ENCODE data around the gene GRK4.

Gene GRK4

DNA sequence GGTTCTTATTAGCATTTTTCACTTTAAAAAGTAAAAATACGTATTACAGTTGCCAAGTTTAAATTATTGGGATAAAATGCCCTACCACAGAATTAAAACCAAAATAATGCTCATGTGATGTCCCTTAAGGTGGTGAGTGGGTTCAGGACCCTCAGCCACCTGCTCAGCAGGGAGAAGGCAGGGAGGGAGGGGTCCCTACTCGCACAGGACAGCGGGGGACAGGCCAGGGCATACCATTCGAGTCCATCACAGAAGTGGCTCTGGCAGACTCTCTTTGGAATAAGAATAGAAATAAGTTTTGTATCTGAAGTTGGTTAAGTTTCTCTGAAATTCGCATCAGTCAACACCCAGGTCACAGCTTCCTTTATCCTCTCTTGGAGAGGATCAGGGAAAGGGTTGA, 37.9 kb upstream of the GRK4 start:
- Histone ChIP-seq H3K27ac (ENCODE audit: low read length) (no peak overlapping the region), H3K27me3 (ENCODE audit: low read depth, low read length) (no peaks in the 10 kb centered on the region), H3K36me3 (ENCODE audit: control insufficient read depth in 1 of 2, insufficient read depth in 2 of 2, low read length in 2 of 2) (peaks cover 40 to 73% of the 10 kb centered on the region in 2 donors), H3K4me3 (ENCODE audit: low read depth in 1 of 2, low read length in 2 of 2) (no peak overlapping the region), H3K4me1 (ENCODE audit: control insufficient read depth in 1 of 2, insufficient read depth in 2 of 2, low read length in 2 of 2) (peaks cover 0 to under 1% of the 10 kb centered on the region in 2 donors), H3K9me3 (ENCODE audit: control insufficient read depth in 1 of 2, low read length in 2 of 2) (no peaks in the 10 kb centered on the region)

DNA sequence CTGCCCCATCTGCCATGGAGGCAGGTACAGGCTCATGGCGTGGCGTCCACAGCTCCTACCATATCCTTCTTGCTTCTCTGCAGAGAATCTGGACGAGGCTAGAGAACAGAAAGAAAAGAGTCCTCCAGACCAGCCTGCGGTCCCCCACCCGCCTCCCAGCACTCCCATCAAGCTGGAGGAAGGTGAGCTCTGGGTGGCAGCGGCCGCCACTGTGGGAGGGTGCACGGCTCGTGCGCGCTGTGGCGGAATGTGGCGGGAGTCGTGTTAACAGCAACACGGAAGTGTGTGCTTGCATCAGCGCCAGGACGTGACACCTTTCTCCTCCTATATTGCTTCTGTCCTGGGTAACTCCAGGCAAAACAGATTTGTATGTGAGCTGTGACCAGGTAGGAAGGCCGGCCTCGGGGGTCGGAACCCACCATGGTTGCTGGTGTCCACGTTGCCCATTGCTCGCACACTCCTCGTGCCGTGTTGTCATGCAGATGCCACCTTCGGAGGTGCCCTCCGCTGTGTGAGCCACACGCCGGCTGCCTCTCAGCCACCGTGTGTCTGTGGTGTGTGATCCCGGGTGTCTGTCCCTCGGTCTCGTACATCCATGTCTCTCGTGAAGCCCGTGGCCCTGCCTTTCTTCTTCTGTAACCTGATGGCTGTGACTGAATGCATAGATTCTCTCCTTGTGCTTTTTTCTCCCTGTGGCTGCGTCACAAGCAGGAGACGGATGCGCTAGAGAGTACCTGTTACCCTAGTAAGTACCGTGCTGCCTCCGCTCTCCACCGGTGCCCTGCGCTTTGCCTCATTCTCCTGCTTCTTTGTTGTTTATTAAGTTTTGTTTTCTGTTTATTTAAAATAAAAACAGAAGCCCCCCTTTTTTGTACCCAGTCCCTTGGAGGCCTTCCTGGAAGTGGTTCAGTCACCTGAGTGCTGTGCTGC, 37.2 kb upstream of the GRK4 start:
- H3K9me3 ChIP-seq (ENCODE audit: control insufficient read depth in 1 of 2, low read length in 2 of 2): no peaks in the 10 kb centered on the region
- peaks cover 40 to 76% of the 10 kb centered on the region in 2 donors for H3K36me3 ChIP-seq (ENCODE audit: control insufficient read depth in 1 of 2, insufficient read depth in 2 of 2, low read length in 2 of 2)

GRCh38 chr4:2927016-2927695, 36.2 kb upstream of the GRK4 start:
- Histone ChIP-seq H3K9me3 (ENCODE audit: control insufficient read depth in 1 of 2, low read length in 2 of 2) (no peaks in the 10 kb centered on the region), H3K4me3 (ENCODE audit: low read depth in 1 of 2, low read length in 2 of 2) (no peak overlapping the region), H3K27ac (ENCODE audit: low read length) (no peak overlapping the region), H3K36me3 (ENCODE audit: control insufficient read depth in 1 of 2, insufficient read depth in 2 of 2, low read length in 2 of 2) (peaks cover 40 to 80% of the 10 kb centered on the region in 2 donors), H3K4me1 (ENCODE audit: control insufficient read depth in 1 of 2, insufficient read depth in 2 of 2, low read length in 2 of 2) (peaks cover 0 to 17% of the 10 kb centered on the region in 2 donors), H3K27me3 (ENCODE audit: low read depth, low read length) (no peaks in the 10 kb centered on the region)

More for the DNA sequence above, 37.2 kb upstream of the GRK4 start:
- Histone ChIP-seq H3K4me3 (ENCODE audit: low read depth in 1 of 2, low read length in 2 of 2) (no peak overlapping the region), H3K4me1 (ENCODE audit: control insufficient read depth in 1 of 2, insufficient read depth in 2 of 2, low read length in 2 of 2) (peaks cover 0 to 8% of the 10 kb centered on the region in 2 donors), H3K27me3 (ENCODE audit: low read depth, low read length) (no peaks in the 10 kb centered on the region), H3K27ac (ENCODE audit: low read length) (no peak overlapping the region)

DNA sequence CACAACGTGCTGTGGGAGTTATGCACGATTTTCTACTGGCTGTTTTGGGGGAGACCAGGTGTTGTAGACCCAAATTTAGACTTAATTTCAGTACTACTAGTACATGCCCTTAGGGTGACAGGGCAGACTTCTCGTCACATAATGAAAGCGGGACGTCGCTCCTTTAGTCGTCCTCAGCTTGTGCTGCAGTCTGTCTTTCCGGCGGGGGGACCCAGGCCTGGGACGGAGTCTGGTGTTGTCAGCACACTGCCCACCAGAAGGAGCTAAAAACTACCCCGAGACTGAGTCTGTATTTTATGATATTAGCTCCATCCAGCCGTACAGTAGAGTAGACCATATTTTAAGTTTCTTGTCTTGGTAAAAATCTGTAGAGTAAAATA, 35.7 kb upstream of the GRK4 start:
- Histone ChIP-seq H3K27me3 (ENCODE audit: low read depth, low read length) (no peaks in the 10 kb centered on the region), H3K36me3 (ENCODE audit: control insufficient read depth in 1 of 2, insufficient read depth in 2 of 2, low read length in 2 of 2) (peaks cover 40 to 77% of the 10 kb centered on the region in 2 donors), H3K27ac (ENCODE audit: low read length) (no peak overlapping the region)

DNA sequence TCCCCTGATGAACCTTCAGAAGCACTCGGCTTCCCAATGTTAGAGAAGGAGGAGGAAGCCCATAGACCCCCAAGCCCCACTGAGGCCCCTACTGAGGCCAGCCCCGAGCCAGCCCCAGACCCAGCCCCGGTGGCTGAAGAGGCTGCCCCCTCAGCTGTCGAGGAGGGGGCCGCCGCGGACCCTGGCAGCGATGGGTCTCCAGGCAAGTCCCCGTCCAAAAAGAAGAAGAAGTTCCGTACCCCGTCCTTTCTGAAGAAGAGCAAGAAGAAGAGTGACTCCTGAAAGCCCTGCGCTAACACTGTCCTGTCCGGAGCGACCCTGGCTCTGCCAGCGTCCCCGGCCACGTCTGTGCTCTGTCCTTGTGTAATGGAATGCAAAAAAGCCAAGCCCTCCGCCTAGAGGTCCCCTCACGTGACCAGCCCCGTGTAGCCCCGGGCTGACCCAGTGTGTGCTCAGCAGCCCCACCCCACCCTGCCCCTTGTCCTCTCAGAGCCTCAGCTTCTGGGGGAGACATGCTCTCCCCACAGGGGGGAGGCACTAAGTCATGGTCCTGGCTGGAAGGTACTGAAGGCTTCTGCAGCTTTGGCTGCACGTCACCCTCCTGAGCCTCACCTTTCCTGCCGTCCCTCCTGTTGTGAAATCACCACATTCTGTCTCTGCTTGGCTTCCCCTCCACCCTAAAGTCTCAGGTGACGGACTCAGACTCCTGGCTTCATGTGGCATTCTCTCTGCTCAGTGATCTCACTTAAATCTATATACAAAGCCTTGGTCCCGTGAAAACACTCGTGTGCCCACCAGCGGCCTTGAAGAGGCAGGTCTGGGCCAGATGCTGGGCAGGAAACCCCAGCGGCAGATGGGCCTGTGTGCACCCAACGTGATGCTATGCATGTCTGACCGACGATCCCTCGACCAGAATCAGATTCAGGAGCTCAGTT, 34.9 kb upstream of the GRK4 start:
- no peaks in the 10 kb centered on the region for H3K9me3 ChIP-seq (ENCODE audit: control insufficient read depth in 1 of 2, low read length in 2 of 2)
- H3K27ac ChIP-seq (ENCODE audit: low read length): no peak overlapping the region
- H3K36me3 ChIP-seq (ENCODE audit: control insufficient read depth in 1 of 2, insufficient read depth in 2 of 2, low read length in 2 of 2): peaks cover 37 to 69% of the 10 kb centered on the region in 2 donors
- no peak overlapping the region for H3K4me3 ChIP-seq (ENCODE audit: low read depth in 1 of 2, low read length in 2 of 2)
- H3K4me1 ChIP-seq (ENCODE audit: control insufficient read depth in 1 of 2, insufficient read depth in 2 of 2, low read length in 2 of 2): peaks cover 0 to 30% of the 10 kb centered on the region in 2 donors
- no peaks in the 10 kb centered on the region for H3K27me3 ChIP-seq (ENCODE audit: low read depth, low read length)

More for the DNA sequence above, 35.7 kb upstream of the GRK4 start:
- H3K4me1 ChIP-seq (ENCODE audit: control insufficient read depth in 1 of 2, insufficient read depth in 2 of 2, low read length in 2 of 2): peaks cover 0 to 22% of the 10 kb centered on the region in 2 donors
- no peak overlapping the region for H3K4me3 ChIP-seq (ENCODE audit: low read depth in 1 of 2, low read length in 2 of 2)
- no peaks in the 10 kb centered on the region for H3K9me3 ChIP-seq (ENCODE audit: control insufficient read depth in 1 of 2, low read length in 2 of 2)

DNA sequence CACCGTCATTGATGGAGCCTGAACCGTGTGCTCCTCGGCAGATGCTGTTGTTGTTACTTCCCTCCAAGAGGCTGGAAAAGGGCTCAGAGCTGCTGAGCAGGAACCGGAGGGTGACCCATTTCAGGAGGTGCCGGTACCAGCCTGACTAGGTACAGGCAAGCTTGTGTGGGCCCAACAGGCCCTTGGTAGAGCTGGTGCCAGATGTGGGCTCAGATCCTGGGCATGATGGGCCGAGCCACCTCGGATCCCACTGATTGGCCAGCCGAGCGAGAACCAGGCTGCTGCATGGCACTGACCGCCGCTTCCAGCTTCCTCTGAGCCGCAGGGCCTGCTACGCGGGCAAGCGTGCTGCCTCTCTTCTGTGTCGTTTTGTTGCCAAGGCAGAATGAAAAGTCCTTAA, 33.9 kb upstream of the GRK4 start:
- no peak overlapping the region for H3K27ac ChIP-seq (ENCODE audit: low read length)
- no peaks in the 10 kb centered on the region for H3K9me3 ChIP-seq (ENCODE audit: control insufficient read depth in 1 of 2, low read length in 2 of 2)
- peaks cover 28 to 60% of the 10 kb centered on the region in 2 donors for H3K36me3 ChIP-seq (ENCODE audit: control insufficient read depth in 1 of 2, insufficient read depth in 2 of 2, low read length in 2 of 2)
- peaks cover 0 to 34% of the 10 kb centered on the region in 2 donors for H3K4me1 ChIP-seq (ENCODE audit: control insufficient read depth in 1 of 2, insufficient read depth in 2 of 2, low read length in 2 of 2)
- H3K4me3 ChIP-seq (ENCODE audit: low read depth in 1 of 2, low read length in 2 of 2): no peak overlapping the region
- H3K27me3 ChIP-seq (ENCODE audit: low read depth, low read length): no peaks in the 10 kb centered on the region

DNA sequence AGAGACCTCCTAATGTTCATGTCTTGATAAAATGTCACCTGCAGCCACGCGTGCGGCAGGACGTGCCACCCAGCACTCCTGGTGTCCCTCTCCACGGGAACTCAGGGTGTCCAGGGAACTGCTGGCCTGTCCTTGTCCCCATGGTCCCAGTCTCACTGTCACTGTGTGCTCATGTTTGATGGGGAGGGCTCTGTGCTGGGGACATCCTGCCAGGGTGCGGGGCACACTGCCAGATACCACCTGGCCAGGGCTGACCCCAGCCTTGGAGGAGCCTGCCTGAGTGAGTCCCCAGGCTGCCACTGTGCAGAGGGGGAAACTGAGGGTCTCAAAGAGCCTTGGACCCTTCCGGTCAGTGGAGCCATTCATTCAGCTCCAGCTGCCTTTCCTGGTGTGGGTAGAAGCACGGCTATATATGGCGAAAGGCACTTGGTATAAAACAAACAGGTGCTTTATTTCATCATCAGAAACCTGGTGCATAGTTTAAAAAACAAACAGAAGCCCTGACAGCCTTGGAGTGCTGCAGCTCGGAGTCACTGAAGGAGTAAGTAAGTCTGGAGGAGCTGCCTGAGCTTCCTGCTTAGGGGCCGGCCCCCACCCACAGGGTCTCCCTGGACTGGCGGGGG, 33.1 kb upstream of the GRK4 start:
- peaks cover 26 to 52% of the 10 kb centered on the region in 2 donors for H3K36me3 ChIP-seq (ENCODE audit: control insufficient read depth in 1 of 2, insufficient read depth in 2 of 2, low read length in 2 of 2)
- peaks cover 0 to 34% of the 10 kb centered on the region in 2 donors for H3K4me1 ChIP-seq (ENCODE audit: control insufficient read depth in 1 of 2, insufficient read depth in 2 of 2, low read length in 2 of 2)
- H3K27ac ChIP-seq (ENCODE audit: low read length): no peak overlapping the region
- H3K27me3 ChIP-seq (ENCODE audit: low read depth, low read length): no peaks in the 10 kb centered on the region
- no peaks in the 10 kb centered on the region for H3K9me3 ChIP-seq (ENCODE audit: control insufficient read depth in 1 of 2, low read length in 2 of 2)
- H3K4me3 ChIP-seq (ENCODE audit: low read depth in 1 of 2, low read length in 2 of 2): no peak overlapping the region

DNA sequence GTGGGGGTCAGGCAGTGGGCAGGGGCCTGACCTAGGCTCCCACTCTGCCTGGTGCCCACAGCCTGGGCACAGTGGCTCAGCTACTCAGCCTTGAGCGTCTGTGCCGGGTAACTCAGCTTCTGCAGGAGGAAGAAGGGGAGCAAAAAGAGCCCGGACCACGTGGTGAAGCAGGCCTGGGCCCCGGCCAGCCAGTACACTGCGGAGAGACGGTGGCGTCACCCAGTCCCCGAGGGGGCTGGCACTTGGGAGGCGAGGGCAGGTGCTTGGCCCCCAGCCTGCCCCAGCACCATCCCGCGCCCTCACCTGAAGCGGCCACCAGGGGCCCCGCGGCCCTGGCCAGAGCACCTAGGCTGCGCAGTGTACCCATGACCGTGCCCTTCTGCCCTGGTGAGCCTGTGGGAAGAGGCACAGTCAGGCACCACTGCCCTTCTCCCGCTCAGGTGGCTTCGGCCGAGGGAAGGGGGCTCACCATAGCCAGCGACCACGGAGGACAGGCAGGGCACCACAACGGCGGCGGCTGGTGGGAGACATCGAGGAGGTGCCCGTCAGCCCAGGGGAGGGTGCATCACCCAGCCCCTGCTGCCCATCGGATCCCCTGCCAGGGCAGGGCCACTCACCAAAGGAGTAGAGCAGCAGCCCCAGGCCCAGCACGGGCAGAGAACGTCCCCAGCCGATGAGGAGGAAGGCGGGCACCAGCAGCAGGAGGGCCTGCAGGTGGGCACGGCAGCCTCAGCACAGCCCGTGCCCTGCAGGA, 32.4 kb upstream of the GRK4 start:
- no peaks in the 10 kb centered on the region for H3K9me3 ChIP-seq (ENCODE audit: control insufficient read depth in 1 of 2, low read length in 2 of 2)
- H3K4me1 ChIP-seq (ENCODE audit: control insufficient read depth in 1 of 2, insufficient read depth in 2 of 2, low read length in 2 of 2): peaks cover 4 to 41% of the 10 kb centered on the region in 2 donors
- no peak overlapping the region for H3K4me3 ChIP-seq (ENCODE audit: low read depth in 1 of 2, low read length in 2 of 2)
- H3K36me3 ChIP-seq (ENCODE audit: control insufficient read depth in 1 of 2, insufficient read depth in 2 of 2, low read length in 2 of 2): peaks cover 26 to 46% of the 10 kb centered on the region in 2 donors
- no peaks in the 10 kb centered on the region for H3K27me3 ChIP-seq (ENCODE audit: low read depth, low read length)
- no peak overlapping the region for H3K27ac ChIP-seq (ENCODE audit: low read length)

DNA sequence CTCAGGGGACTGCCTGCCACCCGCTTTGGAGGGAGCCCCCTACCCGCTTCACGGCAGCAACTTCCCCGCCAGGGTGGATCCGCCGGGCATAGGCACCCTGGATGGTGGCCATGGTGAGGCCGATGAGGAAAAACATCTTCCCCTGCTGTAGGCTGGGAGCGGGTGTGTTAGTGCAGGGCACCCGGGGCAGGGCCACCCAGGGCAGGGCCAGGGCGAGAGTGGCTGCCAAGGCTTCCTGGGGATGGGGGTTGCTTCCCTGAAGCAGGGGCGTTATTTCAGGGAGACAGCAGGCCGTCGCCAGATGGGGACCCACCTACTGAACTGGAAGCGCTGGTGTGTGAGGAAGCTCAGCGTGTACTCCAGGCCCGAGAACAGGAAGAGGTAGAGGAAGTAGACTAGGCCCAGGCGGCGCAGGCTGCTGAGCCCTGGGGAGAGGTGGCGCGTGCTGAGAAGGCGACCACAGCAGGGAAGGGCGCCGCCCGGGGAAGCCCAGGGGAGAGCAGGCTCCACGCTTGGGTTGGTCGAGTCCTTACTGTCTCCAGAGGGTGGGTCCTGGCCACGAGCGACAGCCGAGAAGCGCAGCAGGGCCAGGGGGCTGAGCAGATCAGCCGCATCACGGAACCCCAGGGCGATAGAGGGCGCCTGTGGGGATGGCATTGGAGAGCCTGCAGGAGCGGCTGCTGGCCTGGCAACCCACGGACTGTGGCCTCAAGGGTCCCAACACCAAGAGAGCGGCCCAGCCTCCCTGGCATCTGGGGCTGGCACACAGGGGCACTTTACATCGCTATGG, 31.7 kb upstream of the GRK4 start:
- Histone ChIP-seq H3K4me3 (ENCODE audit: low read depth in 1 of 2, low read length in 2 of 2) (no peak overlapping the region), H3K36me3 (ENCODE audit: control insufficient read depth in 1 of 2, insufficient read depth in 2 of 2, low read length in 2 of 2) (peaks cover 19 to 38% of the 10 kb centered on the region in 2 donors), H3K4me1 (ENCODE audit: control insufficient read depth in 1 of 2, insufficient read depth in 2 of 2, low read length in 2 of 2) (peaks cover 6 to 48% of the 10 kb centered on the region in 2 donors), H3K9me3 (ENCODE audit: control insufficient read depth in 1 of 2, low read length in 2 of 2) (no peaks in the 10 kb centered on the region), H3K27me3 (ENCODE audit: low read depth, low read length) (no peaks in the 10 kb centered on the region), H3K27ac (ENCODE audit: low read length) (no peak overlapping the region)

Data from muscle layer of duodenum (tissue), 2 donors.